Activated CD8-positive, alpha-beta T cell treated with anti-CD3 and anti-CD28 coated beads for 36 hours (primary cell): ENCODE results near the gene FLOT1. TPM values are rescaled to one million over a fixed set of nuclear protein-coding genes. Genes with fewer than 3 reads are reported as not detected.

Experiments
- ATAC-seq: fragments of 200-7000 bp; cut with Tn5 transposase; one replicate; pipeline ENCODE4 v1.10.0; 2021; ENCODE audit warnings: mild to moderate bottlenecking, moderate library complexity
- CTCF ChIA-PET: fragments of 350-600 bp; sonication (Branson Sonifier 250); formaldehyde crosslinking; loops from one replicate; lab custom pipeline; 2021; ENCODE audit warnings: antibody characterized with exemption; lab: Charles Lee
- POLR2A ChIA-PET: fragments of 350-600 bp; sonication (Branson Sonifier 250); formaldehyde crosslinking; loops from one replicate; lab custom pipeline; 2021; ENCODE audit warnings: antibody characterized with exemption; lab: Charles Lee
- DNase-seq: peaks from one replicate; pipeline ENCODE4 v3.0.0-alpha.2; 2020
- H3K27ac Mint-ChIP-seq: one replicate; pipeline ENCODE4 v1.8.0; 2021; ENCODE audit warnings: mild to moderate bottlenecking, mixed read lengths
- H3K27me3 Mint-ChIP-seq: one replicate; pipeline ENCODE4 v1.8.0; 2021; ENCODE audit warnings: mixed read lengths
- H3K36me3 Mint-ChIP-seq: one replicate; pipeline ENCODE4 v1.8.0; 2021; ENCODE audit warnings: low read depth, mixed read lengths
- H3K4me1 Mint-ChIP-seq: one replicate; pipeline ENCODE4 v1.8.0; 2021; ENCODE audit warnings: low read depth, mixed read lengths
- H3K4me3 Mint-ChIP-seq: one replicate; pipeline ENCODE4 v1.8.0; 2021; ENCODE audit warnings: mild to moderate bottlenecking, moderate library complexity, mixed read lengths
- H3K9me3 Mint-ChIP-seq: one replicate; pipeline ENCODE4 v1.8.0; 2021; ENCODE audit warnings: mixed read lengths
- intact Hi-C: fragments of 100-400 bp; cut with micrococcal nuclease; formaldehyde crosslinking; loops from one replicate; pipeline ENCODE4 v1.10.0; 2022
- total RNA-seq, 2 experiments: library from RNA; stranded (reverse); gene quantifications; one replicate each; pipeline ENCODE4 v1.2.3, GENCODE V29; 2021
- TF ChIP-seq, protein P1 (sequence below): fragments of 200-600 bp; IDR thresholded peaks from one replicate; pipeline ENCODE4 v1.8.0; 2022; ENCODE audit warnings: antibody characterized with exemption, mild to moderate bottlenecking

FLOT1 gene
- 100 to 1,000 TPM; 135 TPM for total RNA-seq

DNA sequence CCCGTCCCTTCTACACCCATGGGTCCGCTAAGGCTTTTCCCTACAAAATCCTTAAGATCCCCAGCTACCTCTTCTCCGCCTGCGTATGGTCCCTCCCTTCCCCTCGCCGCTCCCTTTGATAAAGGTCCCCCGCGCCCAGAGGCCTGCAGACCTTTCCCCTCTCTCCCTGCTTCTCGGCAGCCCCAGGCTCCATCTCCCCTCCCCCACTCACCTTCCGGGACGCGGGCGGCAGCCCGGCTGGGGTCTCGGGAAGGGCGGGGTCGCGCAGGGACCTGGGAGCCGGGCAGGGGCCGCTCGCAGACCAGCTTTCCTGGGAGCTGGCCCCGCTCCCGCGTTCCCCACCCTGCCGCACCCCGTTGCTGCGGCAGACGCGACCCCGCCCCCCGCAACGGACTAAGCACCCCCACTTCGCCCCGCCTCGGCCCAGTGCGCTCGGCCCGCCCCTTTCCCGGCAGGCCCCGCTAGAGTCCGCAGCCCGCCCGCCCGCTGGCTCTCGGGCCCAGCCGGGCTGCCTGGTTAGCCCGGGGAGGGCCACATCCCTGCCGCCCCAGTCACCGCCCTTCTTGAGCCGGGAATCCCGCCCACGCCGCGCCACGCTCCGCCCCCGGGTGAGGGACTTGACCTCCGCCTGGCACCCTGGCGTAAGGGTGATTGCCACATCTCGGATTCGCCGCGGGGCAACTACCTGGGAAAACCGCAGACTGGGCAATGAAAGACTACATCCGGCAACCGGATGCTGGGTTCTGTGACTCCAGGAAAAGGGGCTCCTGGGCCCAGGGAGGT lies at the start of gene FLOT1:
TSS of gene FLOT1 (minus strand) at position 372 of the 783 bp plus-strand sequence. CDS start 498 bp downstream, outside the sequence.
- ATAC-seq, result peak; percentile 77
- CTCF ChIA-PET, result interaction anchor here (0.7 to 25.8 kb wide), 7 partner anchors 11 to 136 kb away, joined by 3 to 704 read pairs (median 3); partner anchors contain the start of gene DHX16
- Mint-ChIP-seq H3K4me1 (peaks cover 67% of the 10 kb centered on the region), H3K27me3 (no peaks in the 10 kb centered on the region), H3K27ac (peak within 1 kb of the TSS; percentile 94), H3K36me3 (peaks cover 67% of the 10 kb centered on the region), H3K4me3 (peak within 1 kb of the TSS; percentile 99), H3K9me3 (peaks cover 3% of the 10 kb centered on the region)
- TF ChIP-seq, protein P1, sequence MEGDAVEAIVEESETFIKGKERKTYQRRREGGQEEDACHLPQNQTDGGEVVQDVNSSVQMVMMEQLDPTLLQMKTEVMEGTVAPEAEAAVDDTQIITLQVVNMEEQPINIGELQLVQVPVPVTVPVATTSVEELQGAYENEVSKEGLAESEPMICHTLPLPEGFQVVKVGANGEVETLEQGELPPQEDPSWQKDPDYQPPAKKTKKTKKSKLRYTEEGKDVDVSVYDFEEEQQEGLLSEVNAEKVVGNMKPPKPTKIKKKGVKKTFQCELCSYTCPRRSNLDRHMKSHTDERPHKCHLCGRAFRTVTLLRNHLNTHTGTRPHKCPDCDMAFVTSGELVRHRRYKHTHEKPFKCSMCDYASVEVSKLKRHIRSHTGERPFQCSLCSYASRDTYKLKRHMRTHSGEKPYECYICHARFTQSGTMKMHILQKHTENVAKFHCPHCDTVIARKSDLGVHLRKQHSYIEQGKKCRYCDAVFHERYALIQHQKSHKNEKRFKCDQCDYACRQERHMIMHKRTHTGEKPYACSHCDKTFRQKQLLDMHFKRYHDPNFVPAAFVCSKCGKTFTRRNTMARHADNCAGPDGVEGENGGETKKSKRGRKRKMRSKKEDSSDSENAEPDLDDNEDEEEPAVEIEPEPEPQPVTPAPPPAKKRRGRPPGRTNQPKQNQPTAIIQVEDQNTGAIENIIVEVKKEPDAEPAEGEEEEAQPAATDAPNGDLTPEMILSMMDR, result no peak
- intact Hi-C loops, result loop anchor here (5.0 kb wide), 1 partner anchor 45 kb away; no protein-coding TSS in a partner anchor
- peak; percentile 99 for DNase-seq
- POLR2A ChIA-PET, result interaction anchor here (0.7 to 10.9 kb wide), 20 partner anchors 9 to 133 kb away, joined by 3 to 212 read pairs (median 6); partner anchors contain the start of gene TUBB

DNA sequence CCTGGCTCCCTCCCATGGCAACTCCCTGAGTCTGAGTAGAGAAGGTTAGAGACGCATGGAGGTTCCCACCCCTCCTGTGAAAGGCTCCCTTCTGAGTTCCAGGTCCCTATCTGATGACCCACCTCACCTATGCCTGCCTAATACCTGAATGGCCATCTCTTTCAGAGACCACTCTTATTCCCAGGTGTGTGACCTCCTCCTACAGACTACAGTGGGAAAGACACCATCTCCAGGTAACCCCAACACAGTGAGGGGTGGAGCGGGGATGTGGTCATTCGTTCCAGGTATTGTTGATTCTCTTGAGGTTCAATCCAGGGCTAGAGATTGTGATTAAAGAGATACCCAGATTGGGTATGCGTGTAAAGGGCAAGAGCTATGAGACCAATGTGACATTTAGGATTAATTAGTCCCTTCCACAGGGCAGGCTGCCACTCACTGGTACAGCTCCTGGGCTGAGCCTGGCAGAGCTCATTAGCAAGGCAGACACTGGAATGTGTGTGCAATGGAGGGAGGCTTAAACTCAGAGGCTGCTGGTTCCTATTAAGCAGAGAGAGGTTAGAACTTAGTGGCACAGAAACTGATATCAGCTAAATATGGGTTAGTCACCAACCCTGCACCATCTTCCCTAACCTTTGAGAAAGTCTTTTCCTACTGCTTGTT lies 48.4 kb upstream of the FLOT1 start:
- no peak for ATAC-seq
- intact Hi-C loops, result no loop called here
- Mint-ChIP-seq H3K27ac (peak overlapping the region; percentile 72), H3K9me3 (peaks cover 3% of the 10 kb centered on the region), H3K4me1 (peaks cover 80% of the 10 kb centered on the region), H3K27me3 (no peaks in the 10 kb centered on the region), H3K36me3 (peaks cover 49% of the 10 kb centered on the region), H3K4me3 (peak overlapping the region; percentile 77)
- ChIA-PET CTCF (interaction anchor here (1.0 to 2.3 kb wide), 3 partner anchors 29 to 68 kb away, joined by 3 to 5 read pairs (median 4); no protein-coding TSS in a partner anchor), POLR2A (interaction anchor here (0.8 to 12.9 kb wide), 7 partner anchors 7 to 48 kb away, joined by 4 to 162 read pairs (median 11); partner anchors contain the start of genes FLOT1 and IER3)
- no peak for DNase-seq
- TF ChIP-seq, protein P1, result no peak

GRCh38 chr6:30789606-30790005 lies 47.1 kb upstream of the FLOT1 start:
- Mint-ChIP-seq H3K9me3 (peaks cover 5% of the 10 kb centered on the region), H3K27me3 (no peaks in the 10 kb centered on the region), H3K4me3 (peak overlapping the region; percentile 77), H3K27ac (peak overlapping the region; percentile 94), H3K36me3 (peaks cover 38% of the 10 kb centered on the region), H3K4me1 (peaks cover 81% of the 10 kb centered on the region)
- POLR2A ChIA-PET, result interaction anchor here (0.8 to 12.9 kb wide), 8 partner anchors 8 to 47 kb away, joined by 4 to 162 read pairs (median 10); partner anchors contain the start of genes FLOT1 and IER3
- DNase-seq (no peak), ATAC-seq (no peak)
- TF ChIP-seq, protein P1, result no peak
- intact Hi-C loops, result loop anchor here (5.0 kb wide), 1 partner anchor 47 kb away; the partner anchor contains the start of genes FLOT1 and IER3
- CTCF ChIA-PET, result interaction anchor here (2.3 kb wide), 1 partner anchor 67 kb away, joined by 5 read pairs; no protein-coding TSS in a partner anchor

DNA sequence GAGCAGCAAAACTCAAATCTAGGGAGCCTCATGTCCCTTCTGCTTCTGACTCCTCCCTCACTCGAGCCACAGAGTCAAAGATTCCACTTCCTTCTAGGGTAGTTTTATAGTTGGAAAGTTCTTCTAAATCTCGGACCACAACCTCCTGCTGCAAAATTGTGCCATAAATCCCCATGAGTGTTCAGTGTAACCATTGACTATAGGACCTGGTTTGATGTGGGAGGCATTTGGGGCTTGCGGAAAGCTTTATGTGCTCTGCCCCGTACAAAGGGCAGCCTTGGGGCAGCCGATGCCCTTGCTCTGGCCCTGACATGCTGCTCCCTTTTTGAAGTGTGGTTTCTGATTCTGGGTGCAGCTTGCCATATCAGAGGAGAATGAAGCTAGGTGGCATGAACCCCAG lies 45.5 kb upstream of the FLOT1 start:
- CTCF ChIA-PET, result interaction anchor here (0.7 to 1.5 kb wide), 13 partner anchors 11 to 291 kb away, joined by 3 to 14 read pairs (median 4); partner anchors contain the start of gene FLOT1
- peak; percentile 89 for DNase-seq
- intact Hi-C loops, result loop anchor here (1.0 to 5.0 kb wide), 3 partner anchors 21 to 46 kb away; partner anchors contain the start of genes FLOT1 and IER3

More for the DNA sequence above, 45.5 kb upstream of the FLOT1 start:
- peak overlapping the region; percentile 94 for H3K27ac Mint-ChIP-seq
- POLR2A ChIA-PET, result interaction anchor here (0.9 to 12.9 kb wide), 16 partner anchors 10 to 172 kb away, joined by 3 to 162 read pairs (median 6); partner anchors contain the start of genes FLOT1 and IER3
- H3K4me1 Mint-ChIP-seq, result peaks cover 70% of the 10 kb centered on the region
- peak overlapping the region; percentile 77 for H3K4me3 Mint-ChIP-seq
- H3K36me3 Mint-ChIP-seq, result peaks cover 31% of the 10 kb centered on the region
- H3K27me3 Mint-ChIP-seq, result no peaks in the 10 kb centered on the region
- TF ChIP-seq, protein P1, result no peak
- ATAC-seq, result peak; percentile 73
- H3K9me3 Mint-ChIP-seq, result peaks cover 5% of the 10 kb centered on the region
